UCSD-AML1 (cell line): ENCODE results near the gene IDUA.
"Not testable (repeated sequence)": the region's sequence is repeated elsewhere in the genome, so short reads cannot be mapped to it uniquely, and the experiment has no call there.

ENCODE experiments used
- DNase-seq: peaks from one replicate; lab custom pipeline; 2025; ENCODE audit not compliant: unreplicated experiment; lab: John Stamatoyannopoulos, UW

The IDUA gene

DNA sequence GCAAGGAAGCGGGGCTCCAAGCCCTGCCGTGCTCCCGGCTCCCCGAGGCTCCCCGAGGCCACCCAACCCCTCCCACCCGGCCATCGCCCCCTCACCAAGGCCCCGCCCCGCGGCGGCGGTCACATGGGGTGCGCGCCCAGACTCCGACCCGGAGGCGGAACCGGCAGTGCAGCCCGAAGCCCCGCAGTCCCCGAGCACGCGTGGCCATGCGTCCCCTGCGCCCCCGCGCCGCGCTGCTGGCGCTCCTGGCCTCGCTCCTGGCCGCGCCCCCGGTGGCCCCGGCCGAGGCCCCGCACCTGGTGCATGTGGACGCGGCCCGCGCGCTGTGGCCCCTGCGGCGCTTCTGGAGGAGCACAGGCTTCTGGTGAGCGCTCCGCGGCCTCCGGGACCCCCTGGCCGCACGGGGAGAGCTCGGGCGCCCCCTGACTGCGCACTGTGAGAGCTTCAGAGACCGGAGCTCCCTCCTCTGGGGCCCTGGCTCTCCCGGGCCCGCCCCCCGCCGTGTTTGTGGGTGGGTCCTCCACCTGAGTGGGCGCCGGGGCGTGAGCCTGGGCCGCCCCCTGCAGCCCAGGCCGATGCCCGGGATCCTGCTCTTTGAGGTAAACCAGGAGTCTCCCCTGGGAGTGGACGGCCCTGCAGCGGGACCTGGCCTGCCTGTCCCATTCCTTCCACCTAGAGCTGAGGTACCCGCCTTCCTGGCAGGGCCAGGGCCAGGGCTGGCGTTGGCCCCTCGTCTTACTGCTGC lies at the start of gene IDUA:
Gene IDUA, plus strand, starts transcription at position 166 of the 745 bp plus-strand sequence. Its CDS starts 41 bp downstream, at position 207.
- DNase-seq, result peak; percentile 89

DNA sequence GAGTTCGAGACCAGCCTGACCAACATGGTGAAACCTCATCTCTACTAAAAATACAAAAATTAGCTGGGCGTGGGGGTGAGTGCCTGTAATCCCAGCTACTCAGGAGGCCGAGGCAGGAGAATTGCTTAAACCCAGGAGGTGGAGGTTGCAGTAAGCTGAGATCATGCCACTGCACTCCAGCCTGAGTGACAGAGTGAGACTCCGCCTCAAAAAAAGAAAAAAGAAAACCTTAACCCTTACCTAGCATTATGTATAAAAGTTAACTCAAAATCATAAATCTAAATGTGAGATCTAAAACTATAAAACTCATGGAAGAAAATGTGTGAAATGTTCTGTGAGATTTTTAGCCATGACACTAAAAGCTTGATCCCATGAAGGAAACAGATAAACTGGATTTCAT lies 47.3 kb upstream of the IDUA start:
- not testable (repeated sequence) for DNase-seq

DNA sequence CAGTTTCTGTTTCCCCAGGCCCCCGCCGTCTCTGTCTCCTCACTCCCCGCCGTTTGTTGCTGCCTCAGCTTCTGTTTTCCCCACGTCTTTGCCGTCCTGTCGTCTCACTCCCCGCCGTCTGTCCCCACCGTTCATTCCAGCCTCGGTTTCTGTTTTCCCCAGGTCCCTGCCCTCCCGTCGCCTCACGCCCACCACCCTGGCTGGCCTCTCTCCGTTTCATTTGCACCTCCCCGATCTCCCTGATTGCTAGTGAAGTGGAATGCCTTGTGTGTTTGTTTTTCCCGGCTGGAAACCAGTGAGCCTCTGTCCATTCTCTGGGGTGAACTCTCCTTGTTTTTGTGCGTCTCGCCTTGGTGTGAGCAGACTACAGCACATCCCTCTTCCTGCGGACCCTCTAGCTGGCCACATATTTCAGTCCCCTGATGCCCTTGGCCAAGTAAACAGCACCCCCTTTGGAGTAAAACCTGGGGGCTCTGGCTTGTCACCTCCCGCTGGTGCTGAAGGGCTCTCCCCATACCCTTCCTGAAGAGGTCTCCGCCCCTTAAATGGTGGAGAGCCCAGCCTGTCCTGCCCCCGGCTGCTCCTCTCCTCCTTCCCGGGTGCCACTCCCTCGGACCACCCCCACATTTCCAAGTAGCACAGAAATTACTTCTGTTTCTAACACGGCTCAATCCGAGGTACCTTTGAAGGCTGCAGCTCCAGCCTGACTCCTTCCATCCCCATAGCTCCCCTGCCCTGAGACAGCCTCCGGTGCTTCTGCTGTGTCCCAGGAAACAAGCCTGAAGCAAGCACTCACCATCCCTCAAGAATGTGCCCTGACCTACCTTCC lies 41.4 kb upstream of the IDUA start:
- no peak for DNase-seq

- DNase-seq, result no peak
Measured at GRCh38 chr4:946103-946450, 40.8 kb upstream of the IDUA start.

GRCh38 chr4:946517-947471 lies 40.0 kb upstream of the IDUA start:
- DNase-seq, result no peak

DNA sequence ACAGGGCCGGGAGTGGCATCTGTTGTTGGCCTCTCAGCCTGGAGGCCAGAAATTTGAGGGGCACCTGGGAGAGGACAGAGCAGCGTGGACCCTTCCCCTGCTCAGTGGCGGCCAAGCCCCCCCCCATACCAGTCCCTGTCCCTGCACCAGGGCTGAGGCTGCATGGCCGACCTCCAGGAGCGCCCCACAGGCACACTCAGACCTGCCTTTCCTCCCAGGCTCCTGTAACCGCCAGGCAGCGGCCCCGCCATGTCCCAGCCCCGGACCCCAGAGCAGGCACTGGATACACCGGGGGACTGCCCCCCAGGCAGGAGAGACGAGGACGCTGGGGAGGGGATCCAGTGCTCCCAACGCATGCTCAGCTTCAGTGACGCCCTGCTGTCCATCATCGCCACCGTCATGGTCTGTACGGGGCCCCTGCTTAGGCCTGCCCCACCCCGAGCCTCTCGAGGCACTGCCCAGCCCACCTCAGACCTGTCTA lies 39.3 kb upstream of the IDUA start:
- DNase-seq, result no peak

DNA sequence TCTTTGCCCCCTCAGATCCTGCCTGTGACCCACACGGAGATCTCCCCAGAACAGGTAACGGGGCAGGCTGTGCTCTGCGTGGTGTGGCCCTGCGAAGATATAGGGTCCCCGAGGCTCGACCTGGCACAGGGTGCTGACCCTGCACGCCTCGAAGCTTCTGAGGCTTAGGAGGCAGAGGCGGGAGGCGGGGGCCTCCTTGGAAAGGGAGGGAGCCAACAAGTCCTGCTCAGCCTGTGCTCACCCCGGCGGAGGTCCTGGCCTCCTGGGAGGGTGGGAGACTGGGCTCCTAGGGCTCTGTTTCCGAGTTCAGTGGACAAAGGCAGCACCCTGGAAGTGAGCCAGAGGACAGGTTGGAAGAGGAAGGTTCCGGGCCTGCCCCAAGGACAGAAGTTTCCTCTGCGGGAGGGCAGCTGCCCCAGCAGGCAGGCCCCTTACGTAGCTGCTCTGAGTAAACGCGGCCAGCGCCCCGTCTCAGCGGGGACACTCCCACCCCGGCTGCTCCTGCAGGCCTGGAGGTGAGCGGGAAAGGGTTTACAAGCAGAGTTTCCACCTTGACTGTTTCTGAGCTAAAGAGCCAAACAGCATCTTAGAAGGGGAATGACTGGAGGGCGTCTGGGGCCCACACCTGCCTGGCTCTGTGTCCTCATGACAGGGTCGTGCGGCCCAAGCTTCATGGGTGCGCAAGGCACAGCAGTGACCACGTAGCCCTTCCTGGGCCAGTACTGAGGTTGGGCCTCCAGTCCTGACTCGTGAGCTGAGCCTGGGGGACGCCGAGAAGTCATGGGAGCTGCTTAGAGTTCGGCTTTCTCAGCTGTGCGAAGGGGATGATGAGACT lies 38.5 kb upstream of the IDUA start:
- DNase-seq, result no peak

DNA sequence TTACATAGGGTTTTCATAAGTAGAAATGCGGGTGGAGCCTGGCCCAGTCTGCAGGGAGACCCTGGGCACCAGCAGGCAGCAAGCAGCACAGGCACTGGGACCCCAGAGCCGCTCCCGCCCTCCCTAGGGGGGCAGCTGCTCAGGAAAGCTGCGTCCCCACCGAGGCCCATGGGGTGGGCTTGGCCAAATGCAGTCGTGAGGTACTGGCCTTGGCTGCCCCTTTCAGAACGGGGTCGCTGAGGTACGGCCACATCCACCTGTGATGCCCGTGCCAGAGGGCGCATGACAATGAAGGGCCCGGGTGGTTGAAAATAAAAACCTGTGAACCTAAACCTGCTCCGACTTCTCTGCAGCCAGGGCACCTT lies 37.9 kb upstream of the IDUA start:
- no peak for DNase-seq

DNA sequence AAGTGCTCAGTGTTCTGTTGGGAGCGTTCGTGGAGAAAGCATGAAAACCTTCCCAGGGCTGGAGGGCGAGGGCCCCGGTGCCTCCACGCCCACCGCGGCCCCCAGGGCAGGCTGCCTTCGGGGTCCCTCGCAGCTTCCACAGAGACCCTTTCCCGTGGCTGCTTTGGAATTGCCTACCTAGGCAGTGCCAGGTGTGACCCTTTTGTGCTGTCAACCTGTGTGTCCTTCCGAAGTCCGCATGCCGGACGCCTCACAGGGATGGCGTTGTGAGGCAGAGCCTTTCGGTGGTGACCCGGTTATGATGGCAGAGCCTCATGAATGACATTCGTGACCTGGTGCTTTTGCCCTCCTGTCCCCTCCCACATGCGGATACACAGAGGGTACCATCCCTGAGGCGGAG lies 37.2 kb upstream of the IDUA start:
- no peak for DNase-seq

GRCh38 chr4:950136-951020 lies 36.5 kb upstream of the IDUA start:
- DNase-seq, result no peak

DNA sequence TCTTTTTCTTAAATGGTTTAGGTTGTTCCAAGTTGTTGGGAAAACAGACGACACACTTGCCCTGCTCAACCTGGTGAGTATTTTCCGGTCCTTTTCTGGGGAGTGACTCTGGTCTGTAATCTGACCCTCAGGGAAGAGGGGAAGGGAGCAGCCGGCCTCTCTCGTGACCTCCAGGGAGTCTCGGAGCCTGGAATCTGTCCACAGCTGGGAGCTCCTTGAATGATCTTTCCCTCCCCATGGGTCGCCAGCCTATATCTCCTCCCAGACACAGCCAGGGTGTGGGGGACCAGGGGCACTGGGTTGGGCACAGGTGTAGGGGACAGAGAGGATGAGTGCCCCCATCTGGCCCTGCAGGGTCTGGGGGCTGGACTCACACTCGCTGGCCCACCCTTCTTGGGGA lies 35.7 kb upstream of the IDUA start:
- DNase-seq, result no peak

GRCh38 chr4:951594-952468 lies 35.0 kb upstream of the IDUA start:
- no peak for DNase-seq

- no peak for DNase-seq
Measured at GRCh38 chr4:952881-953573, 33.8 kb upstream of the IDUA start.

GRCh38 chr4:953574-953915 lies 33.3 kb upstream of the IDUA start:
- DNase-seq, result no peak

GRCh38 chr4:954211-955020 lies 32.4 kb upstream of the IDUA start:
- DNase-seq, result no peak

GRCh38 chr4:955161-955921 lies 31.5 kb upstream of the IDUA start:
- DNase-seq, result no peak
